ENCODE data around the gene GGACT. TPM values are rescaled to one million over a fixed set of nuclear protein-coding genes. Genes with fewer than 3 reads are reported as not detected.
A peak's percentile ranks its signal among the peaks of the same experiment; 100 is the strongest.

GGACT gene
- total RNA-seq, 1 donor from 2014 or later = 5.2 TPM

GRCh38 chr13:100517135-100517534 is 71.5 kb downstream of the GGACT start:
- Mint-ChIP-seq H3K4me3 (ENCODE audit: unreplicated experiment) (no peak overlapping the region), H3K9me3 (ENCODE audit: unreplicated experiment) (peaks cover 4% of the 10 kb centered on the region), H3K27me3 (ENCODE audit: unreplicated experiment) (peaks cover 2% of the 10 kb centered on the region), H3K36me3 (ENCODE audit: unreplicated experiment) (no peaks in the 10 kb centered on the region), H3K4me1 (ENCODE audit: low read depth, unreplicated experiment) (peaks cover 65% of the 10 kb centered on the region), H3K27ac (ENCODE audit: unreplicated experiment) (no peak overlapping the region)
- DNase-seq = no peak
- TF ChIP-seq CTCF (IDR thresholded peaks at IDR 0.05; ENCODE audit: partially characterized antibody, unreplicated experiment) = no peak

GRCh38 chr13:100515410-100515800 is 73.2 kb downstream of the GGACT start:
- H3K36me3 Mint-ChIP-seq (ENCODE audit: unreplicated experiment) = no peaks in the 10 kb centered on the region
- no peak for DNase-seq
- peaks cover 4% of the 10 kb centered on the region for H3K9me3 Mint-ChIP-seq (ENCODE audit: unreplicated experiment)
- peak overlapping the region; percentile 14 for H3K27ac Mint-ChIP-seq (ENCODE audit: unreplicated experiment)
- H3K4me1 Mint-ChIP-seq (ENCODE audit: low read depth, unreplicated experiment) = peaks cover 66% of the 10 kb centered on the region
- H3K4me3 Mint-ChIP-seq (ENCODE audit: unreplicated experiment) = peak overlapping the region; percentile 11
- TF ChIP-seq CTCF (IDR thresholded peaks at IDR 0.05; ENCODE audit: partially characterized antibody, unreplicated experiment) = no peak
- H3K27me3 Mint-ChIP-seq (ENCODE audit: unreplicated experiment) = peaks cover 2% of the 10 kb centered on the region

- Mint-ChIP-seq H3K4me3 (ENCODE audit: unreplicated experiment) (no peak overlapping the region), H3K36me3 (ENCODE audit: unreplicated experiment) (no peaks in the 10 kb centered on the region), H3K9me3 (ENCODE audit: unreplicated experiment) (peaks cover 4% of the 10 kb centered on the region), H3K27ac (ENCODE audit: unreplicated experiment) (peak overlapping the region; percentile 70), H3K4me1 (ENCODE audit: low read depth, unreplicated experiment) (peaks cover 71% of the 10 kb centered on the region), H3K27me3 (ENCODE audit: unreplicated experiment) (peaks cover 2% of the 10 kb centered on the region)
- TF ChIP-seq CTCF (IDR thresholded peaks at IDR 0.05; ENCODE audit: partially characterized antibody, unreplicated experiment) = peak; percentile 72
- DNase-seq = peak; percentile 87
These were observed 73.7 kb downstream of the GGACT start for GRCh38 chr13:100514788-100515409.

- H3K27me3 Mint-ChIP-seq (ENCODE audit: unreplicated experiment) = peaks cover 2% of the 10 kb centered on the region
- peaks cover 5% of the 10 kb centered on the region for H3K9me3 Mint-ChIP-seq (ENCODE audit: unreplicated experiment)
- no peak for DNase-seq
- TF ChIP-seq CTCF (IDR thresholded peaks at IDR 0.05; ENCODE audit: partially characterized antibody, unreplicated experiment) = no peak
- H3K4me1 Mint-ChIP-seq (ENCODE audit: low read depth, unreplicated experiment) = peaks cover 78% of the 10 kb centered on the region
- H3K36me3 Mint-ChIP-seq (ENCODE audit: unreplicated experiment) = no peaks in the 10 kb centered on the region
- no peak overlapping the region for H3K4me3 Mint-ChIP-seq (ENCODE audit: unreplicated experiment)
- H3K27ac Mint-ChIP-seq (ENCODE audit: unreplicated experiment) = peak overlapping the region; percentile 70
These were observed 74.5 kb downstream of the GGACT start for GRCh38 chr13:100513987-100514670.

- H3K27ac Mint-ChIP-seq (ENCODE audit: unreplicated experiment) = no peak overlapping the region
- peaks cover 5% of the 10 kb centered on the region for H3K9me3 Mint-ChIP-seq (ENCODE audit: unreplicated experiment)
- no peaks in the 10 kb centered on the region for H3K36me3 Mint-ChIP-seq (ENCODE audit: unreplicated experiment)
- no peak overlapping the region for H3K4me3 Mint-ChIP-seq (ENCODE audit: unreplicated experiment)
- H3K27me3 Mint-ChIP-seq (ENCODE audit: unreplicated experiment) = peaks cover 2% of the 10 kb centered on the region
- no peak for TF ChIP-seq CTCF (IDR thresholded peaks at IDR 0.05; ENCODE audit: partially characterized antibody, unreplicated experiment)
- H3K4me1 Mint-ChIP-seq (ENCODE audit: low read depth, unreplicated experiment) = peaks cover 84% of the 10 kb centered on the region
- DNase-seq = no peak
These were observed 75.4 kb downstream of the GGACT start for GRCh38 chr13:100513171-100513570.

Data from glutamatergic neuron (in vitro differentiated cells).